DMS 273 treated with DMSO at 0.1 percent for 48 hours (cell line): ENCODE measurements around the gene KIF24.
"Not testable (repeated sequence)": the region's sequence is repeated elsewhere in the genome, so short reads cannot be mapped to it uniquely, and the experiment has no call there.

Experiments used
- DNase-seq: peaks from one replicate; lab custom pipeline; 2025; lab: John Stamatoyannopoulos, UW

KIF24 gene

GRCh38 chr9:34322899-34323591 lies 6.0 kb downstream of the KIF24 start:
- no peak for DNase-seq

- no peak for DNase-seq
Observed at GRCh38 chr9:34321451-34321850, 7.6 kb downstream of the KIF24 start.

- DNase-seq = no peak
Observed at GRCh38 chr9:34318163-34318790, 10.8 kb downstream of the KIF24 start.

DNA sequence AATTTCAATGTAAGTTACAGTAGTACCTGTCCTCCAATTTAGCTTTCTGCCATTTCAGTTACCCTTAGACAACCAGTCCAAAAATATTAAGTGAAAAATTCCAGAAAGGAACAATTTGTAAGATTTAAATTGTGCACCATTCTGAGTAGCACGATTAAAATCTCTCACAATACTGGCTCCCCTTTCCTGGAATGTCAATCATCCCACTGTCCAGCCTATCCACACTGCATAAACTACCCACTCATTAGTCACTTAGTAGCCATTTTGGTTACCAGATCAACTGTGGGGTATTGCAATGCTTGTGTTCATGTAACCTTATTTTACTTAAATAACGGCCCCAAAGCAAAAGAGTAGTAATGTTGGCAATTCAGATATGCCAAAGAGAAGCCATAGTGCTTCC lies 11.6 kb downstream of the KIF24 start:
- DNase-seq = no peak

DNA sequence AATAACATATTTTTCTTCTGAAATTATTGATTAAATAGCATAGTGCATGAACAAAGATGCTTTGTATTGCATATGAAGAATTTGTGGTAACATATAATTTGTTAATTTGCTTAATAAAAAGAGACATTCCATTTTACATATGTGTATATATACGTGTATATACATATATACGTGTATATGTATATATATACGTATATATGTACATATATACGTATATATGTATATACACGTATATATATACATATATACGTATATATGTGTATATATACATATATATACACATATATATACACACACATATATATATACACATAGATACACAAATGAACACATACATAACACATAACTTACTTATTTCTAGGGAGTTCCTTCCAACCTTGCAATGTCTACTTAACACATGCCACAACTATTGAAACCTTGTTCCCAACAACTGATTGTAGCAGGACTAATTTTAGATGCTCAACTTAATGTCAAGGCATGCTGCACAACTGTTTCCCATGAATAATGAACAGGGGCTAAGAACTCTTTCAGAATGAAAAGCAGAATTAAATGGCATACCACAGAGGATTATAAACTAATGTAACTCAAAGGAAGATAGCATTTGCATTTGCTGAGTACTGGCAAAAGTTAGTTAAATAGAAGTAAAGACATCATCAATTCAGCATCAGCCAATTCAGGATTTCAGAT lies 17.4 kb downstream of the KIF24 start:
- no peak for DNase-seq

DNA sequence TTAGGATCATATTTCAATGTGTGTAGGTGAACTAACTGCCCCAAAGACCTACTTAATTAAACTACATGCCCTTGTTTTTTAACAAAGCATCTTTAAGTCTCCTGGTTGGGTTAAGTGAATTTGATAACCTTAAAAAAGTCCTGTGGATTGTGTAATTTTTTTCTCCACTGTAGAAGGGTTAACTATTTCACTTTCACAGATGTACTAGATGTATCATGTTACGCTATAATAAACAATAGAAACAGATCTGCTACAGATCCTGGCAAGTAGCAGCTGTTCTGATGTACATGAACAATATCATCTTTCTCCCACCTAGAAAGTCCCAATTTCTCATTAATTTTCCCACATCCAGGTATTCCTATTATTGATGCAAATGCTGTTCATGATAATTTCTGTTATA lies 18.9 kb downstream of the KIF24 start:
- no peak for DNase-seq

DNA sequence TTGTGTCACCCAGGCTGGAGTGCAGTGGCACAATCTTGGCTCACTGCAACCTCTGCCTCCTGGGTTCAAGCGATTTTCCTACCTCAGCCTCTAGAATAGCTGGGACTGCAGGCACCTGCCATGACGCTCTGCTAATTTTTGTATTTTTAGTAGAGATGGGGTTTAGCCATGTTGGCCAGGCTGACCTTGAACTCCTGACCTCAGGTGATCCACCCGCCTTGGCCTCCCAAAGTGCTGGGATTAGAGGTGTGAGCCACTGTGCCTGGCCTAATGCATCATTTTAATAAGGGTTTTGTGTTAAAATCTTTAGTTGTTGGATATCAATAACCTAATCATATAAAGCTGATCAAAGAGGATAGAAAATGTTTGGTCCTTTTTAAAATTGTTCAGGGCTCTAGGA lies 20.8 kb downstream of the KIF24 start:
- not testable (repeated sequence) for DNase-seq

DNA sequence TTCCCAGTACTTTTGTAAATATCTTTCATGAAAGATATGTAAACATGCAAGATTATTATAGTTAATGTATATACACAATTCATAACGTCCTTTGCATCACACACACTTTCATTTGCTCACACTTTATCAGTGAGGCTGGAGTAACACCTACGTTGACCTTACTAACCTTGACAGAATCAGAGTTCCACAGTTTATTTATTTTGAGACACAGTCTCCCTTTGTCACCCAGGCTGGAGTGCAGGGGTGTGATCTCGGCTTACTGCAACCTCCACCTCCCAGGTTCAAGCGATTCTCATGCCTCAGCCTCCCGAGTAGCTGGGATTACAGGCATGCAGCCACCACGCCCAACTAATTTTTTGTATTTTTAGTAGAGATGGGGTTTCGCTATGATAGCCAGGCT lies 28.0 kb downstream of the KIF24 start:
- DNase-seq = not testable (repeated sequence)

DNA sequence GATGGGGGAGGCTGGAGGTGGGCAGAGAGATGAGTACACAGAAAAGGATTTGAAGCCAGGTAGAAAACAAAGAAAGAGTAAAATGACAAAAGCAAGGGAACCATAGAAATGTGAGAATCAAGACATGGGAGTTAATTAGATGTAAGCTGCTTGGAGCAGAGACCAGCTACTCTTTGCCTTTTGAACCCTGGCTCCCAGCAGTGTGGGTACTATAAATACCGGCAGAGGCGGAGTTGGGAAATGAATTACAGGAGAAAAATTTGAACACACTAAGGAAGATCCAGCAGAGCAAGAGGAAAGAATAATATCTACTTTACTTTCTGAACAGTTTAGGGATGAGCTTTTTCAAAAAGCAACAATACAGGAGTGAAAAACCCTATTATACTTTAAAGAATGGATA lies 36.5 kb downstream of the KIF24 start:
- no peak for DNase-seq

DNA sequence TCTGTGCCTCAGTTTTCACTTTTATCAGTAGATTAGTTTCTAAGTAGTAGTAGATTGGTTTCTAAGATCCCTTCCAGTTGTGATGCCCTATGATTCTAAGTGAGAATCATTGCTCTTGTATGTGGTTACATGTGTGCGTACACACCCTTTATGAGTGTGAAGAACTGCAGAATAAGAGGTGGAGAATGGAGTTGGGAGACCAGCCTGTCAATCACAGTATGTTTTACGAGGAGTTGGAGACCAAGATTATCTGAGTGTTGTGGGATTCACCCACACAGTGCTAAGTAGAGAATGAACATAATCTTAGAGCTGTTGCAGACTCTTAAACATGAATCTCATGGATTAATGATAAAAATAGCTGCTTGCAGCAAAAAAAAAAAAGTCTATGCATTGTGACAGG lies 37.6 kb downstream of the KIF24 start:
- no peak for DNase-seq

DNA sequence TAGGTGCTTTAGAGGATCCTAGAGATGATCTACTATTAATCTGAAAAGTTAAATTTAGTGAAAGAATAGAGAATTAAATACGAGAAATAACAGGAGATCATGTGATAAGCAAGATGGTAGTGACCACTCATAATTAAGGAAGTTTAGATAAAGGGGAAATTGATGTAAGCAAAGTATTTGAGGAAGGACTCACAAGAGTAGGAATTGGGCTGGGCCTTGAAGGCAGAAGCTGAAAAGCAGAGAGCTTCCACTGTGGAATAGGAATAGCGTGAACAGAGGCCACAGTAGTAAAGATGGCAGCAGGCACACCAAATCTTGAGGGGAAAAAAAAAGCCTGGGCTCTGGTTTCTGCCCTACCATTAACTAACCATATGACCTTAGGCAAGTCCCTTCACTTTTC lies 38.0 kb downstream of the KIF24 start:
- DNase-seq = no peak

- no peak for DNase-seq
Observed at GRCh38 chr9:34289159-34289558, 39.9 kb downstream of the KIF24 start.

DNA sequence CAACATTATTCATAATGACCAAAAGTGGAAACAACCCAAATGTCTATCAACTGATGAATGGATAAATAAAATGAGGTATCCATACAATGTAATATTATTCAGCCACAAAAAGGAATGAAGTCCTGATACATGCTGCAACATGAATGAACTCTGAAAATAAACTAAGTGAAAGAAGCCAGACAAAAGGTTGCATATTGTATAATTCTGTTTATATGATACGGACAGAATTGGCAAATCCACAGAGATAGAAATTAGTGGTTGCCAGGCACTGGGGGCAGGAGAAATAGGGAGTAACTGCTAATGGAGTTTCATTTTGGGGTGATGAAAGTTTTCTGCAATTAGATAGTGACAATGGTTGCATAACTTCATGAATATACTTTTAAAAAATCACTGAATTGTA lies 47.0 kb downstream of the KIF24 start:
- no peak for DNase-seq

GRCh38 chr9:34279411-34279810 lies 49.7 kb downstream of the KIF24 start:
- DNase-seq = no peak
